Stimulated activated CD4-positive, alpha-beta T cell treated with anti-CD3 and anti-CD28 coated beads, Interleukin-15, amount 100 ng/mL, for 48 hours (primary cell): ENCODE measurements around the gene BEAN1.
"Not testable (repeated sequence)": the region's sequence is repeated elsewhere in the genome, so short reads cannot be mapped to it uniquely, and the experiment has no call there.

Source experiments
- DNase-seq, 2 donors: peaks; one replicate each; pipeline ENCODE4 v3.0.0-alpha.2; 2020; ENCODE audit warnings: low read depth in 2 of 2

The BEAN1 gene

DNA sequence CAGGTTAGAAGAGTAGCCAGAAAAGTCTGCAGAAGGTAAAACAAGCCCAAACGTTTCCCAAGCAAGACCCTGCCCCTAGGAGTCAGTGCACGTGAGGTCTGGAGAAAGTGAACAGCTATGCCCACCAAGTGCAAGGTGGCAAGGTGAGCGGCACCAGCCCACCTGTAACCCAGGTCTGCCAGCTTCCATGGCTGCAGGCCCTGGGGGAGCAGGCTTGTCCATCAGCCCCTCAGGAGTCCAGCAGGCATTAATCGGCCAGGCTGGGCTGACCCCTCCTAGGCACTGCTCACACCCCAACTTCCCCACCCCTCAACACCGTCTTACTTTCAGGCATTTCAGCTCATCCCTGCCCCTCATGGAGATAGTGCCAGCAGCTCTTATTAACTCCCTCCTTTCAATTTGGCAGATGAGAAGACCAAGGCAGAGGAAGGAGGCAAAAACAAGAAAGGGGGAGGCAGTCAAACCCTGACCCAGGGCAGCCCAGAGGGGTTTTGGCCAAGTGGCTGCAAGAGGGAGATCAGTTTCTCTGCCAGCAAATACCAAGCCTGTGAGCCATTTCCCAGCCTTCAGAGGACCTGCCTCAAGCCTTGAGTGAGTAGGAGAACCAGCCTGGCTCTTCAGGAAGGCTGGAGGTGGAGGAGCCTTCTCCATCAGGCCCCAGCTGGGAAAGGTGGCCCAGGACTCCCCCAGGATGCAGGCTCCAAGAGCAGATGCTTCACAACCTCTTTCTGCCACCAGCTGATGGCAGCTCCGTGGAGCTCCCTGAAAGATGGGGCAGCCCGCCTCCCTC lies 14.7 kb downstream of the BEAN1 start:
- DNase-seq: no peak

GRCh38 chr16:66442502-66443268 lies 15.6 kb downstream of the BEAN1 start:
- no peak for DNase-seq

- DNase-seq: no peak
Measured at GRCh38 chr16:66443269-66443652, 16.2 kb downstream of the BEAN1 start.

GRCh38 chr16:66444049-66444481 lies 17.0 kb downstream of the BEAN1 start:
- no peak for DNase-seq

DNA sequence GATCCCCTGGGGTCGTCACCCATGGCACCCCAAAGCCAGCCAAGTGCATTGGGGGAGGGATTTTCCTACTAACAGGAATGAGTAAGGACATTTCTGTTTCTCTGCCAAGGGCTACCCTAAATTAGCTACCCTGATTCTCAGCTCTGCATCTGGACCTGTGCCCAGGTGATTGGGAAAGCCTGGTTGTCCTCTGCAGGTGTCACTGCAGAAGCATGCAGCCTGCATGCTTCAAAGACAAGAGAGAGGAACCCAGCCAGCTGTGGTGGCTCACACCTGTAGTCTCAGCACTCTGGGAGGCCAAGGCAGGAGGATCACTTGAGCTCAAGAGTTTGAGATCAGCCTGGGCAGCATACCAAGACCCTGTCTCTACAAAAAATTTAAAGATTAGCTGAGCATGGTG lies 19.6 kb downstream of the BEAN1 start:
- no peak for DNase-seq

GRCh38 chr16:66447491-66447890 lies 20.4 kb downstream of the BEAN1 start:
- DNase-seq: no peak

DNA sequence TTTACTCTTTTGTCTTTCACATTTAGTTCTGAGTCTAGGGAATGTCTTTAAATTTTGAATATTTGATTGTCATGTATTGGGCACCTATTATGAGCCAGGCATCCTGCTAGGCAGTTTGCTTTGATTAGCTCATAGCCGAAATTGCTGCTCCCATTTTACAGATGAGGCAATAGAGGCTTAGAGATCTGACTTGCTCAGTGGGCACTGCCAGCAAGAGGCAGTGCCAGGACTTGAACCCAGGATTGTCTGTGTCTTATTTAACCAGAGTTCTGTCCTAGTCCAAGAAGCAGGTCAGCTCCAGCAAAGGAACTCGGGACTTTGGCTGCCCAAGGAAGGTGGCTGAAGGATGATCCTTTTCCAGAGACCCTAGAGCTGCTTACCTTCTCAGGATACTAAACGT lies 24.5 kb downstream of the BEAN1 start:
- DNase-seq: no peak

DNA sequence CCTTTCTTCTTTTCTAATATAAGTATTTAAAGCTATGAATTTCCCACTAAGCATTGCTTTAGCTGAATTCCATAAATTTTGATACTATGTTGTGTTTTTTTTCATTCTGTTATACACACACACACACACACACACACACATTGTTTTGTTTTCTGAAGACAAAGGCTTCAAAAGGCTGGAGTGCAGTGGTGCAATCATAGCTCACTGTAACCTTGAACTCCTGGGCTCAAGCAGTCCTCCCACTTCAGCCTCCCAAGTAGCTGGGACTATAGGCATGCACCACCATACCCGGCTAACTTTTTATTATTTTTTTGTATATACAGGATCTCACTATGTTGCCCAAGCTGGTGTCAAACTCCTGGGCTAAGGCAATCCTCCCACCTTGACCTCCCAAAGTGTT lies 26.1 kb downstream of the BEAN1 start:
- DNase-seq: not testable (repeated sequence)

GRCh38 chr16:66454751-66455150 lies 27.7 kb downstream of the BEAN1 start:
- no peak for DNase-seq

DNA sequence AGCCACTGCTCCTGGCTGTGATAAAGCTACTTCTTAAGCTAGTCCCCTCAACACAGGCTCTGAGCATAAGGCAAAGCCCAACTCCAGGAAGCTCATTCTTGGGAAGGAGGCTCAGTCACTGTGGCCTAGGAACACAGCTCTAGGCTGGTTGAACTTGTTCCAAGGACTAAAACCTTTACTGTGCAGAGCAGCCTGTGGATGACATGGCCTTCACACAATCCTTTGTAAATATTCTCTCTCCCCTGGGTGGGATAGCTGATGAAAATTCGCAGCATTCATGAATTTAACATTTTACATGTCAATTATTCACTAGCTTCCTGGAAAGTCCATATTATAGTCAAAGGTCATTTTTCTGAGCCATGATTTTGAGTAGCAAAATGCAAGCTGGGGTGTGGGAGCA lies 28.9 kb downstream of the BEAN1 start:
- no peak for DNase-seq

DNA sequence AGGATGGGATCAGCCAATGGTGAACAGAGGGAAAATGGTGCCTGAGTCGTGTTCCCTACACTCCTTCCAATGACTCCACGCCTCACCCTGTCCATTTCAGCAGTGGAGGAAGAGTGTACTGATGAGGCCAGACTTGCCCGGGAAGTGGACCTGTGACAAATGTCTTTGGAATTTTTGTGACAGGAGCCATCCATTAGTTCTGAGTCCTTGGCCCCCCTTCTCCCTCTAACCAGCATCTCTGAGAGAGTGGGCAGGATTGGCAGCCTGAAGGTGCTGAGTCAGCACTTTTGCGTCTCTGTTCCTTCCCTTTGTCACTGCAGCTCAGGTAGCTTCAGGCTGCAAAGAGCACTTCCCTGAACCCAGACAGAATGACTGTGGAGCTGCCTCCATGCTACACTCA lies 30.8 kb downstream of the BEAN1 start:
- DNase-seq: no peak

GRCh38 chr16:66458292-66458691 lies 31.2 kb downstream of the BEAN1 start:
- no peak for DNase-seq

DNA sequence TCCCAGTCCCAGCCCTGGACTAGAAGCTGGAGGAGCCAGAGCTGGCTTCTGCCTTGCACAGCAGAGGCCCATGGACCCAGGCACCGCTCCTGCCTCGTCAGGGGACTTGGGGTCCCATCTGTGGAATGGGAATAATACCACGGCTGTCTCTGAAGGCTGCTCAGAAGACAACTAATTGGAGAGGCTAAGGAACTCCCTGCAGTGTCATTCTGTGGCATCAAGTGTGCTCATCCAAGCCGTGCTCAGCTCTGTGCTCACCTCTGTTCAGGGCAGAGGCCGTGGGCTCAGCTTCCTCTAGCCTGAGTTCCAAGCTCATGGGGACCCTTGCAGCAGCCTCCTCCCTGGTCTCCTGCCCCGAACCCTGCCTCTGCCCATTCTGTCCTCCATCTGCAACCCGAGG lies 31.8 kb downstream of the BEAN1 start:
- no peak for DNase-seq

DNA sequence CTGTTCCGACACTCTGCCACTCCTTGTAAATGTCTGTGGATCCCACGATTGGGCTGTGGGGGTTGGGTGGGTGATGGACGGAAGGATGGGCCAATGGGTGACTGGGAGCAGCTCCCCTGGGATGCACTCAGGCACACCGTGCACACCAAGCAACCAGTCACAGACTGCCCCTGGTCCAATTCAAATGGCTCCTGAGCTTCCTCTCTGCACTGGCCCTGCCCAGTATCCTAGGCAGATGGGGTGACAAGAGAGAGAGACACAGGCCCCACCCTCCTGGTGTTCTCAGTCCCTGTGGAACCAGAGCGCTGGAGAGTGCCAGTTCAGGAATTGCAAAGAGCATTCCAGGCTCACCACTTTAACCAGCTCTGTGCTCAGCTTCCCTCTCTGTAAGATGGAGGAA lies 32.8 kb downstream of the BEAN1 start:
- no peak for DNase-seq

GRCh38 chr16:66460703-66461102 lies 33.6 kb downstream of the BEAN1 start:
- DNase-seq: no peak

DNA sequence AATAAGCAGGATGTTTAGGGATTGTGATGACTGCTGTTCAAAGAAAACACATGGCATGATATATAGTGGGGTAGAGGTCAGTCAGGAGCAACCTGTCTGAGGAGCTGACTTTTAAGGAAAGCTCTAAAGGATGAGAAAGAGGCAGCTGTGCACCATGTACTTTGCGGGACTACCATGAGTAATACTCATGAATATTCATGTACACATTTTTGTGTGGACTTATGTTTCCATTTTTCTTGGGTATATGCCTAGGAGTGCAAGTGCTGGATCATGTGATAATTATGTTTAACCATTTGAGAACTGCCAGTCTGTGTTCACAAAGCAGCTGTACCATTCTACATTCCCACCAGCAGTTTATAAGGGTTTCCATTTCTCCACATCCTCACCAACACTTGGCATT lies 35.8 kb downstream of the BEAN1 start:
- no peak for DNase-seq

- not testable (repeated sequence) for DNase-seq
Measured at GRCh38 chr16:66465946-66466345, 38.9 kb downstream of the BEAN1 start.

DNA sequence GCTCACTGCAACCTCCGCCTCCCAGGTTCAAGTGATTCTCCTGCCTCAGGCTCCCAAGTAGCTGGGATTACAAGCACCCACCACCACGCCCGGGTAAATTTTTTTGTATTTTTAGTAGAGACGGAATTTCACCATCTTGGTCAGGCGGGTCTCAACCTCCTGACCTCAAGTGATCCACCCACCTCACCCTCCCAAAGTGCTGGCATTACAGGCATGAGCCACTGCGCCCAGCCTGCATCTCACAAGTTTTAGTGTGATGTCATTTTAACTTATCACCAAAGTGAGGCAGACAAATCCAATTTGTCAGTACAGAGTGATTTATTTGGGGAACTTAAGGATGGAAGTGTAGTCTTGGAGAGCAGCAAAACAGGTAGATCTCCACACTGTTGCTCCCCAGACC lies 39.5 kb downstream of the BEAN1 start:
- not testable (repeated sequence) for DNase-seq

DNA sequence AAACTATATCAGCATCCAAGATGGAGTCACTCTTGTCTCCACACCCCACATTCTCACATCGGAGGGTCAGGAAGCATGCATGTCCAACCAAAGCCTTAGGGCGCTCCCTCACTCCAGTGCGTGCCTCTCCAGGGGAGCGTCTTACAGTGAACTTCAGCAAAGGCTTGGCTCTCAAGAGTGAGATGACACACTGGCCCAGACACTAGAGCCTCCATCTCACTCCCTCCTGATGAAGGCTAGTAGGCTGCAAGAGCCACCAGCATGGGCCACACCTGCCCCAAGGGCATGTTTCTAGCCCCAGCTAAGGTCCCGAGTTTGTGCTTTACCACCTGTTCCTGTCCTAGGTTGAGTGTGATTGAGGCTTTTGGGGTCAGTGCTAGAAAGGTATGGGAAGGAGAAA lies 40.5 kb downstream of the BEAN1 start:
- DNase-seq: no peak

- DNase-seq: no peak
Measured at GRCh38 chr16:66468321-66468965, 41.3 kb downstream of the BEAN1 start.

DNA sequence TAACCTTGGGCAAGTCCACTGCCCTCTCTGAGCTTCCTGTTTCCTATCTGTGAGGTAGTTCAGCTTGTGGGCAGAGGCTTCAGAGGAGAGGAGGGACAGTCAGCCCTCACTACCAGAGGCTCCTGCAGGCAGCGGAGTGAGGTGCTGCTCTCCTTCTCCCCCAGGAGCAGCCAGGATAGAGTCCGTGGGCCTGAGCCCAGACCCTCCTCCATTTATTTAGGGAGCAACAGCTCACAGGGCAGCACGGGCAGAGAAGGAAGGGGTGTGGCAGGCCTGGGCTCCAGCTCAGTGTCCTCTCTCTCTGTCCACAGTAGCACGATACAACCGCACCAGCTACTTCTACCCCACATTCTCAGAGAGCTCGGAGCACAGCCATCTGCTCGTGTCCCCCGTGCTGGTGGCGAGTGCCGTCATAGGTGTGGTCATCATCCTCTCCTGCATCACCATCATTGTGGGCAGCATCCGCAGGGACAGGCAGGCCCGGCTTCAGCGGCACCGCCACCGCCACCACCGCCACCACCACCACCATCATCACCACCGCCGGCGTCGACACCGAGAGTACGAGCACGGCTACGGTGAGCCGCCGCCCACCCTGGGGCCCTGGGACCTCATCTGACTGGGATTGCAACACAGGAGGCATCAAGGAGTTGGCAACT lies 42.3 kb downstream of the BEAN1 start:
- no peak for DNase-seq

DNA sequence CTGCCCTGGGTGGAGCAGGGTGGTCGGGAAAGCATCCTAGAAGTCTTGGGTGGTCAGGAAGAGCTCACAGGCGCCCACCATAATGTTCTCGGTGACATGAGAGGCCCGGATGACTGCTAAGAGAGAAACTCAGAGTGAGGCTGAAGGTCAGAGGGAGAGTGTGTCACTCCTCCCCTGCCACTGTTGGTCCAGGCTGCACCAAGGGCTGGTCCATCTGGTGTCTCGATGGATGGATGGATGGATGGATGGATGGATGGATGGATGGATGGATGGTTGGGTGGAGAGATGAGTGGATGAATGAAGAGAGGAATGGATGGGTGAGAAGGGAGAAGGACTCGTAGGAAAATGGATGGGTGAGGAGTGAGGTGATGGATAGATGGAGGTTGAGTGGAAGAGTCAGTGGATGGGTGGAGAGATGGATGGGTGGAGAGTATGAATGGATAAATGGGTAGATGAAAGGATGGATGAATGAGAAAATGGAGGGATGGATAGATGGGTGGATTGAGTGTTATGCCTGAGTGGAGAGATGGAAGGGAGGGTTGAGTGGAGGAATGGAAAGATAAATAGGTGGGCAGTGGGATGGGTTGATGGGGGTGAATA lies 43.0 kb downstream of the BEAN1 start:
- DNase-seq: no peak
